ENCODE measurements around the gene PEX7. TPM values are rescaled to one million over a fixed set of nuclear protein-coding genes. Genes with fewer than 3 reads are reported as not detected.
A peak's percentile ranks its signal among the peaks of the same experiment; 100 is the strongest.

The PEX7 gene
- total RNA-seq, 1 experiment from 2014 or later, result 3.9 TPM

GRCh38 chr6:136783495-136784270 is 38.7 kb upstream of the PEX7 start:
- Mint-ChIP-seq H3K27ac (ENCODE audit: unreplicated experiment) (peak overlapping the region; percentile 66), H3K27me3 (ENCODE audit: unreplicated experiment) (no peaks in the 10 kb centered on the region), H3K36me3 (ENCODE audit: insufficient read depth, unreplicated experiment) (peaks cover 14% of the 10 kb centered on the region), H3K9me3 (ENCODE audit: low read depth, unreplicated experiment) (no peaks in the 10 kb centered on the region), H3K4me3 (ENCODE audit: low read depth, unreplicated experiment) (peak overlapping the region; percentile 55), H3K4me1 (ENCODE audit: low read depth, unreplicated experiment) (peaks cover 31% of the 10 kb centered on the region)
- CTCF ChIA-PET, result interaction anchor here (0.6 kb wide), 1 partner anchor 65 kb away, joined by 3 read pairs; no protein-coding TSS in a partner anchor
- DNase-seq, result no peak
- no TSS peak for BruUV-seq (replicated peaks)
- no peak for TF ChIP-seq CTCF (IDR thresholded peaks at IDR 0.05; ENCODE audit: unreplicated experiment)
- intact Hi-C loops (cut with micrococcal nuclease; ENCODE audit: unreplicated experiment), result loop anchor here (5.0 kb wide), 1 partner anchor 106 kb away; no protein-coding TSS in a partner anchor

GRCh38 chr6:136784271-136784664 is 38.1 kb upstream of the PEX7 start:
- no TSS peak for BruUV-seq (replicated peaks)
- Mint-ChIP-seq H3K4me1 (ENCODE audit: low read depth, unreplicated experiment) (peaks cover 31% of the 10 kb centered on the region), H3K4me3 (ENCODE audit: low read depth, unreplicated experiment) (peak overlapping the region; percentile 55), H3K9me3 (ENCODE audit: low read depth, unreplicated experiment) (no peaks in the 10 kb centered on the region), H3K27ac (ENCODE audit: unreplicated experiment) (peak overlapping the region; percentile 66), H3K27me3 (ENCODE audit: unreplicated experiment) (no peaks in the 10 kb centered on the region), H3K36me3 (ENCODE audit: insufficient read depth, unreplicated experiment) (peaks cover 14% of the 10 kb centered on the region)
- CTCF ChIA-PET, result interaction anchor here (0.6 kb wide), 1 partner anchor 66 kb away, joined by 3 read pairs; no protein-coding TSS in a partner anchor
- no peak for TF ChIP-seq CTCF (IDR thresholded peaks at IDR 0.05; ENCODE audit: unreplicated experiment)
- intact Hi-C loops (cut with micrococcal nuclease; ENCODE audit: unreplicated experiment), result loop anchor here (5.0 kb wide), 1 partner anchor 107 kb away; no protein-coding TSS in a partner anchor
- no peak for DNase-seq

GRCh38 chr6:136784910-136785746 is 37.3 kb upstream of the PEX7 start:
- no TSS peak for BruUV-seq (replicated peaks)
- no peak for TF ChIP-seq CTCF (IDR thresholded peaks at IDR 0.05; ENCODE audit: unreplicated experiment)
- Mint-ChIP-seq H3K4me3 (ENCODE audit: low read depth, unreplicated experiment) (peak overlapping the region; percentile 55), H3K27ac (ENCODE audit: unreplicated experiment) (peak overlapping the region; percentile 66), H3K4me1 (ENCODE audit: low read depth, unreplicated experiment) (peaks cover 31% of the 10 kb centered on the region), H3K36me3 (ENCODE audit: insufficient read depth, unreplicated experiment) (peaks cover 15% of the 10 kb centered on the region), H3K27me3 (ENCODE audit: unreplicated experiment) (no peaks in the 10 kb centered on the region), H3K9me3 (ENCODE audit: low read depth, unreplicated experiment) (no peaks in the 10 kb centered on the region)
- DNase-seq, result peak; percentile 30
- CTCF ChIA-PET, result interaction anchor here (0.7 to 1.1 kb wide), 2 partner anchors 13 to 141 kb away, joined by 4 read pairs; no protein-coding TSS in a partner anchor
- intact Hi-C loops (cut with micrococcal nuclease; ENCODE audit: unreplicated experiment), result loop anchor here (5.0 kb wide), 2 partner anchors 43 to 108 kb away; no protein-coding TSS in a partner anchor

GRCh38 chr6:136786658-136787057 is 35.7 kb upstream of the PEX7 start:
- no peak for TF ChIP-seq CTCF (IDR thresholded peaks at IDR 0.05; ENCODE audit: unreplicated experiment)
- H3K9me3 Mint-ChIP-seq (ENCODE audit: low read depth, unreplicated experiment), result no peaks in the 10 kb centered on the region
- H3K27ac Mint-ChIP-seq (ENCODE audit: unreplicated experiment), result no peak overlapping the region
- no peaks in the 10 kb centered on the region for H3K27me3 Mint-ChIP-seq (ENCODE audit: unreplicated experiment)
- peaks cover 31% of the 10 kb centered on the region for H3K4me1 Mint-ChIP-seq (ENCODE audit: low read depth, unreplicated experiment)
- CTCF ChIA-PET, result no interaction called here
- no TSS peak for BruUV-seq (replicated peaks)
- no peak for DNase-seq
- intact Hi-C loops (cut with micrococcal nuclease; ENCODE audit: unreplicated experiment), result loop anchor here (5.0 kb wide), 1 partner anchor 44 kb away; no protein-coding TSS in a partner anchor
- peaks cover 31% of the 10 kb centered on the region for H3K36me3 Mint-ChIP-seq (ENCODE audit: insufficient read depth, unreplicated experiment)
- H3K4me3 Mint-ChIP-seq (ENCODE audit: low read depth, unreplicated experiment), result peak overlapping the region; percentile 55
